Hindlimb muscle (tissue), 1 donor: ENCODE measurements around the gene LIPC. TPM values are rescaled to one million over a fixed set of nuclear protein-coding genes. Genes with fewer than 3 reads are reported as not detected.

Source experiments
- DNase-seq: peaks from one replicate; pipeline ENCODE4 v3.0.0-alpha.2; 2013
- polyA plus RNA-seq: library from polyadenylated mRNA; unstranded; fragments of 120-200 nt; gene quantifications from one replicate; pipeline ENCODE4 v1.2.1, GENCODE V29; 2013; ENCODE audit not compliant: insufficient read length

Gene LIPC
- polyA plus RNA-seq, 1 donor: 1.0 TPM

- DNase-seq: no peak
These were observed 24.5 kb upstream of the LIPC start for GRCh38 chr15:58407236-58407775.

GRCh38 chr15:58407778-58408177 is 24.0 kb upstream of the LIPC start:
- no peak for DNase-seq

- no peak for DNase-seq
These were observed 21.9 kb upstream of the LIPC start for GRCh38 chr15:58409861-58410260.

- DNase-seq: peak; percentile 34
These were observed 21.4 kb upstream of the LIPC start for GRCh38 chr15:58410353-58410752.

- DNase-seq: no peak
These were observed 18.5 kb upstream of the LIPC start for GRCh38 chr15:58413253-58413652.

GRCh38 chr15:58415636-58416035 is 16.2 kb upstream of the LIPC start:
- DNase-seq: no peak

- no peak for DNase-seq
These were observed 14.8 kb upstream of the LIPC start for GRCh38 chr15:58416963-58417362.

GRCh38 chr15:58418135-58418534 is 13.7 kb upstream of the LIPC start:
- DNase-seq: no peak

GRCh38 chr15:58419803-58420524 is 11.8 kb upstream of the LIPC start:
- DNase-seq: no peak

GRCh38 chr15:58420579-58421043 is 11.2 kb upstream of the LIPC start:
- no peak for DNase-seq

- DNase-seq: no peak
These were observed 8.6 kb upstream of the LIPC start for GRCh38 chr15:58423205-58423604.

- peak; percentile 51 for DNase-seq
These were observed 7.8 kb upstream of the LIPC start for GRCh38 chr15:58423831-58424608.

GRCh38 chr15:58424722-58425121 is 7.1 kb upstream of the LIPC start:
- no peak for DNase-seq

GRCh38 chr15:58425185-58425584 is 6.6 kb upstream of the LIPC start:
- DNase-seq: no peak

GRCh38 chr15:58425834-58426233 is 6.0 kb upstream of the LIPC start:
- no peak for DNase-seq

- no peak for DNase-seq
These were observed 5.3 kb upstream of the LIPC start for GRCh38 chr15:58426501-58426900.

GRCh38 chr15:58427987-58428386 is 3.8 kb upstream of the LIPC start:
- no peak for DNase-seq

- DNase-seq: no peak
These were observed 1.5 kb upstream of the LIPC start for GRCh38 chr15:58430224-58430787.

GRCh38 chr15:58432401-58432800 is 610 bp downstream of the LIPC start:
- DNase-seq: no peak

- DNase-seq: no peak
These were observed 2.0 kb downstream of the LIPC start for GRCh38 chr15:58433597-58434333.

GRCh38 chr15:58434334-58434875 is 2.6 kb downstream of the LIPC start:
- no peak for DNase-seq

- DNase-seq: no peak
These were observed 4.8 kb downstream of the LIPC start for GRCh38 chr15:58436552-58436951.
